Measurements from ENCODE around the gene GALNT3.

The GALNT3 gene

GRCh38 chr2:165699946-165700345 is 94.1 kb downstream of the GALNT3 start:
- TF ChIP-seq ZFX (IDR thresholded peaks at IDR 0.05; ENCODE audit: borderline replicate concordance) (no peak), CTCF (IDR thresholded peaks at IDR 0.05) (no peak)
- no peak overlapping the region for H3K27ac ChIP-seq

GRCh38 chr2:165698444-165698884 is 95.6 kb downstream of the GALNT3 start:
- TF ChIP-seq CTCF (IDR thresholded peaks at IDR 0.05), result 0 out of 2 replicates have a peak, but pooled peaks have one; percentile 12
- TF ChIP-seq ZFX (IDR thresholded peaks at IDR 0.05; ENCODE audit: borderline replicate concordance), result no peak
- no peak overlapping the region for H3K27ac ChIP-seq

DNA sequence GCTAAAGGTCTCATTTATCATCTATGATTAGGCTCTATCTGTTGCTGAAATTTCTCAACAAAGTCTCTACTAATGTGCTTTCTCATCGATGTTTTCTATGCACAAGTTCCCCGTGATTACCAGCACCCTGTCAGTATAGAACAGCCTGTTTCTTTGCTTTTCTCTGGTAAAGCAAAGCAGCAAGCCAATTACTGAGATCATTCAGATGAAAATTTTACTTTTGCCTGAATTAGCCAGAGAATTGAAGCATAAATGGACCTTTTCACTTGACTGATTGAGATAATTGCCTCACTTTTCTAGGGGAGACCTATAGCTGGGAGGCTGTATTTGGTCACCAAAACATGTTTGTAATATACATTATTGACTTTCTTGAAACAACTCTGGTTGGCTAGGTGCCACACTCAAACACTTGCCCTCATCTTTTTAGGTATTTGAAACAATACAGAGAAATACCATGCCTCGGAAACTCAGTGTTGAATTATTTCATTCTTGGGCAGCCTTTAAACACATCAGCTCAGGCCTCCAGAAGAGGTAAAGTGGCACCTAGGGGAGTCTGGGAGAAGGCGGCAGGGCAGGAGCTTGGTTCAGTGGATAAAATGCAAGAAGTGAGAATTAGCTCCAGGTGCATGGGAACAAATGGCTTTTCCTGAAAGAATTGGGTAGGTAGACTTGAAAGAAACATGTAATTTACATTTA is 96.2 kb downstream of the GALNT3 start:
- TF ChIP-seq ZFX (IDR thresholded peaks at IDR 0.05; ENCODE audit: borderline replicate concordance), result no peak
- no peak for TF ChIP-seq CTCF (IDR thresholded peaks at IDR 0.05)
- no peak overlapping the region for H3K27ac ChIP-seq

All from 22Rv1 (cell line).